Hepatocyte (in vitro differentiated cells): ENCODE data around the gene LINC00237.

Source experiments
- CTCF ChIP-seq: fragments of 200-600 bp; sonication (generic); IDR thresholded peaks from 2 replicates; pipeline ENCODE4 v1.5.1; 2016; ENCODE audit warnings: antibody characterized with exemption, mild to moderate bottlenecking; ENCODE audit not compliant: poor library complexity
- EZH2 ChIP-seq: fragments of 200-600 bp; sonication (generic); IDR thresholded peaks from 2 replicates; pipeline ENCODE4 v1.6.1; 2016; ENCODE audit warnings: antibody characterized with exemption, mild to moderate bottlenecking, borderline replicate concordance
- EZH2phosphoT487 ChIP-seq: fragments of 200-600 bp; sonication (generic); IDR thresholded peaks from one replicate; pipeline ENCODE4 v1.6.1; 2018; ENCODE audit warnings: antibody characterized with exemption, mild to moderate bottlenecking, low read depth, moderate library complexity; ENCODE audit not compliant: unreplicated experiment, severe bottlenecking

GRCh38 chr20:21137078-21137477 lies 30.9 kb upstream of the LINC00237 start:
- TF ChIP-seq CTCF (no peak), EZH2 (no peak), EZH2phosphoT487 (no peak)
